ENCODE data around the gene GBX1. TPM values are rescaled to one million over a fixed set of nuclear protein-coding genes. Genes with fewer than 3 reads are reported as not detected.

Gene GBX1
- polyA plus RNA-seq, 2 of the 4 experiments (the other 2 are of a cell fraction), result not detected

DNA sequence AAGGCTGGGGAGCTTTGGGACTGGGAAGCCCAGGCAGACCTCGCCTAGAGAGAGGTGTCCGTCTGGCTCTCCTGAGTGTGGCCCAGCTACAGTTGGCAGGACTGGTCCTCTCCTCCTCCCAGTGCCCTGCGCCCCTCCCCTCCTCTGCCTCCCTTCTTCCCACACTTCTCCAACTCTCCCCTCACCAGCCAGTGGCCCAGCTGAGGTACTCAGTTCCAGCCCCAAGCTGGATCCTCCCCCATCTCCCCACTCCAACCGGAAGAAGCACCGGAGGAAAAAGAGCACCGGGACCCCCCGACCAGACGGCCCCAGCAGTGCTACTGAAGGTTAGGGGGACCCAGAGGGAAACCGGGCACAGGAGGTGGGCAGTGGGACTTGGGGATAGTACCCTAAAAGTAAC lies 27.7 kb downstream of the GBX1 start:
- no peaks in the 10 kb centered on the region for H3K4me1 ChIP-seq
- ATAC-seq (no peak), FAIRE-seq (no peak), DNase-seq (ENCODE audit: low read depth in 1 of 2, low spot score in 1 of 2) (no peak)
- TF ChIP-seq ESRRA (IDR thresholded peaks at IDR 0.05; ENCODE audit: borderline replicate concordance, low read length) (no peak), ZSCAN20 (CRISPR knock-in tag; IDR thresholded peaks at IDR 0.05) (no peak), PBX3 (IDR thresholded peaks at IDR 0.05) (no peak), RNF2 (IDR thresholded peaks at IDR 0.05; ENCODE audit: borderline replicate concordance, low read depth) (no peak), MAZ (IDR thresholded peaks at IDR 0.05; ENCODE audit: borderline replicate concordance, low read depth, low read length) (no peak), USF2 (IDR thresholded peaks at IDR 0.05) (no peak), RARB (CRISPR knock-in tag; IDR thresholded peaks at IDR 0.05) (no peak), KDM5A (IDR thresholded peaks at IDR 0.05) (no peak), KDM1A (IDR thresholded peaks at IDR 0.05; ENCODE audit: low read depth) (no peak), ZFP36 (IDR thresholded peaks at IDR 0.05; ENCODE audit: borderline replicate concordance, partially characterized antibody) (no peak), EP300 (IDR thresholded peaks at IDR 0.05) (no peak), POLR2A (IDR thresholded peaks at IDR 0.05; ENCODE audit: low read length) (no peak), CHD4 (IDR thresholded peaks at IDR 0.05; ENCODE audit: borderline replicate concordance) (no peak)
- TF ChIP-seq, protein P1, sequence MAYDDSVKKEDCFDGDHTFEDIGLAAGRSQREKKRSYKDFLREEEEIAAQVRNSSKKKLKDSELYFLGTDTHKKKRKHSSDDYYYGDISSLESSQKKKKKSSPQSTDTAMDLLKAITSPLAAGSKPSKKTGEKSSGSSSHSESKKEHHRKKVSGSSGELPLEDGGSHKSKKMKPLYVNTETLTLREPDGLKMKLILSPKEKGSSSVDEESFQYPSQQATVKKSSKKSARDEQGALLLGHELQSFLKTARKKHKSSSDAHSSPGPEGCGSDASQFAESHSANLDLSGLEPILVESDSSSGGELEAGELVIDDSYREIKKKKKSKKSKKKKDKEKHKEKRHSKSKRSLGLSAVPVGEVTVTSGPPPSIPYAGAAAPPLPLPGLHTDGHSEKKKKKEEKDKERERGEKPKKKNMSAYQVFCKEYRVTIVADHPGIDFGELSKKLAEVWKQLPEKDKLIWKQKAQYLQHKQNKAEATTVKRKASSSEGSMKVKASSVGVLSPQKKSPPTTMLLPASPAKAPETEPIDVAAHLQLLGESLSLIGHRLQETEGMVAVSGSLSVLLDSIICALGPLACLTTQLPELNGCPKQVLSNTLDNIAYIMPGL (CRISPR knock-in tag; IDR thresholded peaks at IDR 0.05; ENCODE audit: borderline replicate concordance), result no peak
- TF ChIP-seq, protein P2, sequence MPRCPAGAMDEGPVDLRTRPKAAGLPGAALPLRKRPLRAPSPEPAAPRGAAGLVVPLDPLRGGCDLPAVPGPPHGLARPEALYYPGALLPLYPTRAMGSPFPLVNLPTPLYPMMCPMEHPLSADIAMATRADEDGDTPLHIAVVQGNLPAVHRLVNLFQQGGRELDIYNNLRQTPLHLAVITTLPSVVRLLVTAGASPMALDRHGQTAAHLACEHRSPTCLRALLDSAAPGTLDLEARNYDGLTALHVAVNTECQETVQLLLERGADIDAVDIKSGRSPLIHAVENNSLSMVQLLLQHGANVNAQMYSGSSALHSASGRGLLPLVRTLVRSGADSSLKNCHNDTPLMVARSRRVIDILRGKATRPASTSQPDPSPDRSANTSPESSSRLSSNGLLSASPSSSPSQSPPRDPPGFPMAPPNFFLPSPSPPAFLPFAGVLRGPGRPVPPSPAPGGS (IDR thresholded peaks at IDR 0.05), result no peak
- ChIA-PET POLR2A (no interaction called here), CTCF (interaction anchor here (0.6 to 3.4 kb wide), 11 partner anchors 9 to 79 kb away, joined by 3 to 22 read pairs (median 4); partner anchors contain the start of gene GBX1)
- 95% methylated on average over 9 of the region's 9 CpGs for WGBS (ENCODE audit: missing lambda C conversion rate)
- no peak overlapping the region for H3K4me3 ChIP-seq
- no peaks in the 10 kb centered on the region for H3K9me3 ChIP-seq
- no peak overlapping the region for H3K27ac ChIP-seq
- H3K4me2 ChIP-seq, result no peak overlapping the region

- H3K9me3 ChIP-seq, result no peaks in the 10 kb centered on the region
- no peak overlapping the region for H3K4me2 ChIP-seq
- DNase-seq (ENCODE audit: low read depth in 1 of 2, low spot score in 1 of 2) (no peak), FAIRE-seq (no peak), ATAC-seq (peak in 1 of 2 experiments; percentile 54; a peak in 3 of 6 replicates)
- no peak overlapping the region for H3K27ac ChIP-seq
- CTCF ChIA-PET, result interaction anchor here (0.6 to 3.4 kb wide), 11 partner anchors 9 to 79 kb away, joined by 3 to 22 read pairs (median 4); partner anchors contain the start of gene GBX1
- POLR2A ChIA-PET, result no interaction called here
- over 99% methylated on average over 14 of the region's 18 CpGs for WGBS (ENCODE audit: missing lambda C conversion rate)
- no peak overlapping the region for H3K4me3 ChIP-seq
- no peaks in the 10 kb centered on the region for H3K4me1 ChIP-seq
- TF ChIP-seq RAD21 (conservative IDR thresholded peaks at IDR 0.05 in 1 of 2, IDR thresholded peaks at IDR 0.05 in 1 of 2) (no peak), TP53 (CRISPR knock-in tag; IDR thresholded peaks at IDR 0.05) (no peak), MAFK (IDR thresholded peaks at IDR 0.05; ENCODE audit: partially characterized antibody) (no peak), BHLHE40 (IDR thresholded peaks at IDR 0.05; ENCODE audit: low read depth, low read length) (no peak), SREBF2 (IDR thresholded peaks at IDR 0.05) (no peak), CBX2 (IDR thresholded peaks at IDR 0.05; ENCODE audit: borderline replicate concordance, low read depth) (no peak)
- TF ChIP-seq, protein P3, sequence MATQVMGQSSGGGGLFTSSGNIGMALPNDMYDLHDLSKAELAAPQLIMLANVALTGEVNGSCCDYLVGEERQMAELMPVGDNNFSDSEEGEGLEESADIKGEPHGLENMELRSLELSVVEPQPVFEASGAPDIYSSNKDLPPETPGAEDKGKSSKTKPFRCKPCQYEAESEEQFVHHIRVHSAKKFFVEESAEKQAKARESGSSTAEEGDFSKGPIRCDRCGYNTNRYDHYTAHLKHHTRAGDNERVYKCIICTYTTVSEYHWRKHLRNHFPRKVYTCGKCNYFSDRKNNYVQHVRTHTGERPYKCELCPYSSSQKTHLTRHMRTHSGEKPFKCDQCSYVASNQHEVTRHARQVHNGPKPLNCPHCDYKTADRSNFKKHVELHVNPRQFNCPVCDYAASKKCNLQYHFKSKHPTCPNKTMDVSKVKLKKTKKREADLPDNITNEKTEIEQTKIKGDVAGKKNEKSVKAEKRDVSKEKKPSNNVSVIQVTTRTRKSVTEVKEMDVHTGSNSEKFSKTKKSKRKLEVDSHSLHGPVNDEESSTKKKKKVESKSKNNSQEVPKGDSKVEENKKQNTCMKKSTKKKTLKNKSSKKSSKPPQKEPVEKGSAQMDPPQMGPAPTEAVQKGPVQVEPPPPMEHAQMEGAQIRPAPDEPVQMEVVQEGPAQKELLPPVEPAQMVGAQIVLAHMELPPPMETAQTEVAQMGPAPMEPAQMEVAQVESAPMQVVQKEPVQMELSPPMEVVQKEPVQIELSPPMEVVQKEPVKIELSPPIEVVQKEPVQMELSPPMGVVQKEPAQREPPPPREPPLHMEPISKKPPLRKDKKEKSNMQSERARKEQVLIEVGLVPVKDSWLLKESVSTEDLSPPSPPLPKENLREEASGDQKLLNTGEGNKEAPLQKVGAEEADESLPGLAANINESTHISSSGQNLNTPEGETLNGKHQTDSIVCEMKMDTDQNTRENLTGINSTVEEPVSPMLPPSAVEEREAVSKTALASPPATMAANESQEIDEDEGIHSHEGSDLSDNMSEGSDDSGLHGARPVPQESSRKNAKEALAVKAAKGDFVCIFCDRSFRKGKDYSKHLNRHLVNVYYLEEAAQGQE (IDR thresholded peaks at IDR 0.05), result no peak
- TF ChIP-seq, protein P4, sequence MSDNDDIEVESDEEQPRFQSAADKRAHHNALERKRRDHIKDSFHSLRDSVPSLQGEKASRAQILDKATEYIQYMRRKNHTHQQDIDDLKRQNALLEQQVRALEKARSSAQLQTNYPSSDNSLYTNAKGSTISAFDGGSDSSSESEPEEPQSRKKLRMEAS (IDR thresholded peaks at IDR 0.05), result no peak
- TF ChIP-seq, protein P5, sequence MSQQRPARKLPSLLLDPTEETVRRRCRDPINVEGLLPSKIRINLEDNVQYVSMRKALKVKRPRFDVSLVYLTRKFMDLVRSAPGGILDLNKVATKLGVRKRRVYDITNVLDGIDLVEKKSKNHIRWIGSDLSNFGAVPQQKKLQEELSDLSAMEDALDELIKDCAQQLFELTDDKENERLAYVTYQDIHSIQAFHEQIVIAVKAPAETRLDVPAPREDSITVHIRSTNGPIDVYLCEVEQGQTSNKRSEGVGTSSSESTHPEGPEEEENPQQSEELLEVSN (IDR thresholded peaks at IDR 0.05; ENCODE audit: borderline replicate concordance, low read depth), result no peak
Measured at GRCh38 chr7:151139071-151139790, 28.3 kb downstream of the GBX1 start.
